Mononuclear cell (primary cell): ENCODE data around the gene ART3. TPM values are rescaled to one million over a fixed set of nuclear protein-coding genes. Genes with fewer than 3 reads are reported as not detected.

ENCODE experiments used
- H3K27me3 ChIP-seq: 2 replicates; pipeline ENCODE4 v1.6.0; 2011; ENCODE audit warnings: low read length, control low read depth; ENCODE audit not compliant: insufficient read depth
- H3K4me1 ChIP-seq: 2 replicates; pipeline ENCODE4 v1.5.1; 2011; ENCODE audit warnings: mild to moderate bottlenecking, low read length, control low read depth; ENCODE audit not compliant: insufficient read depth
- H3K4me3 ChIP-seq: 2 replicates; pipeline ENCODE4 v1.5.1; 2011; ENCODE audit warnings: mild to moderate bottlenecking, low read length, moderate library complexity
- H3K9me3 ChIP-seq: 2 replicates; pipeline ENCODE4 v1.5.1; 2011; ENCODE audit warnings: low read depth, mild to moderate bottlenecking, control low read depth, low read length
- total RNA-seq: library from RNA; depleted of rRNA; stranded (reverse); fragments of >200 nt; gene quantifications from one replicate; pipeline ENCODE4 v1.2.3, GENCODE V29; 2012

ART3 gene
- total RNA-seq, 1 donor, result not detected

DNA sequence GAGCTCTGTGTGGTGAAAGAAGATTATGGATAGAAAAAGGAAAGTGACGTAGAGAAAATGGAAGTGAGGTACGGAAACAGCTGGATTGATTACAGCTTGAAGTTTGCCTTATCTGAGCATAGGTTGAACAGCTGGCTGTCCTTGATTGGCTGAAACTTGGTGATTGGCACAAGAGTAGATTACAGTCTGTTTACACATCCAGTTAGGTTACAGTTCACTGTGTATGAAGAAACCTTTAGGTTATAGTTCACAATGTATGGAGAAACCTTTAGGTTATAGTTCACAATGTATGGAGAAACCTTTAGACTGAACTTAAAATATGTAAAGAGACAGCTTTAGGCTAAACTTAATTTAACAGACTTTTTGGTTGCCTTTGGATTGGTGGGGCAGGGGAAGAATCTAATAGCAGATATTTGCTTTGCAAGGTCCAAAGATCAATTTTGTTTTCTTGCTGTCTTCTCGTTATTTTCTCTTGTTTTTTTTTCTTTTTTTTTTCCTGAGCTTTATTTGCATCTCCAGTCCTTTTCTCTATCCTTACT, 15.6 kb upstream of the ART3 start:
- Histone ChIP-seq H3K9me3 (no peaks in the 10 kb centered on the region), H3K4me3 (no peak overlapping the region), H3K27me3 (no peaks in the 10 kb centered on the region), H3K4me1 (peaks cover 18% of the 10 kb centered on the region)

- H3K27me3 ChIP-seq, result no peaks in the 10 kb centered on the region
- no peaks in the 10 kb centered on the region for H3K9me3 ChIP-seq
- H3K4me3 ChIP-seq, result no peak overlapping the region
- H3K4me1 ChIP-seq, result peaks cover 15% of the 10 kb centered on the region
Observed at GRCh38 chr4:76059750-76060149, 14.8 kb upstream of the ART3 start.

DNA sequence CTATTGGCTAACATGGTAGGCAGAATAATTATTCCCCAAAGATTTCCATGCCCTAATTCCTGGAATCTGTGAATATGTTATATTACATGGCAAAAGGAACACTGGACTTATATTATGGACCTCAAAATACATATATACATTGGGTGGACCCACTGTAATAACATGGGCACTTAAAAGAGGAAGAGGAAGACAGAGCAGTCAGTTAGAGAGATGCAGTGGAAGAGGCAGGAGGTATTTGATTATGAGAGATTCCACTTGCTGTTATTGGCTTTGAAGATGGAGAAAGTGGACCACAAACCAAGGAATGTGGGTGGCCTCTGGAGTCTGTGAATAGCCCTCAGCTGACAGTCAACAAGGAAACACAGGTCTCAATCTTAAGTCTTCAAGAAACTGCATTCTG, 14.0 kb upstream of the ART3 start:
- no peak overlapping the region for H3K4me3 ChIP-seq

GRCh38 chr4:76061421-76061820, 13.1 kb upstream of the ART3 start:
- H3K27me3 ChIP-seq, result no peaks in the 10 kb centered on the region
- peaks cover 11% of the 10 kb centered on the region for H3K4me1 ChIP-seq
- H3K9me3 ChIP-seq, result no peaks in the 10 kb centered on the region
- no peak overlapping the region for H3K4me3 ChIP-seq

More for the DNA sequence above, 14.0 kb upstream of the ART3 start:
- H3K27me3 ChIP-seq, result no peaks in the 10 kb centered on the region
- peaks cover 11% of the 10 kb centered on the region for H3K4me1 ChIP-seq
- H3K9me3 ChIP-seq, result no peaks in the 10 kb centered on the region

DNA sequence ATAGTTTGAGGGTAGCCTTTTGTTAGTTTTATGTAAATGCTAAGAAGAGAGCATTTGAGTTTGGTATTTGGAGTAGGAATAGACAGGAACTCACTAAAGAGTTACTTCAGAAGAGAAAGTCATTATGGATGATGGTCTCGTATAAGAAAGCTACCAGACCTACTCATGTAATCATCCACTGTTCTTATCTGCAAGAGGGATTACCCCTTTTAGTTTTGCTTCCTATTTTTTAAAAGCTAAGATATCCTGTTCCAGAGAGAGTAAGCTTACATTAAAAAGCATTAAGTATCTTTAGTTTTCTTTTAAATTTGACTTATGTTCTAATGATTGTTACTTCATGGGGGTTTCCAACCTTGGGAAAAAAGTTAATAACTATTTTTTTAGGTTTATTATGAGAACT, 12.5 kb upstream of the ART3 start:
- no peaks in the 10 kb centered on the region for H3K27me3 ChIP-seq
- H3K9me3 ChIP-seq, result no peaks in the 10 kb centered on the region
- H3K4me1 ChIP-seq, result peaks cover 11% of the 10 kb centered on the region
- H3K4me3 ChIP-seq, result no peak overlapping the region

GRCh38 chr4:76066546-76066945, 8.0 kb upstream of the ART3 start:
- Histone ChIP-seq H3K4me1 (no peaks in the 10 kb centered on the region), H3K27me3 (no peaks in the 10 kb centered on the region), H3K9me3 (no peaks in the 10 kb centered on the region), H3K4me3 (no peak overlapping the region)

DNA sequence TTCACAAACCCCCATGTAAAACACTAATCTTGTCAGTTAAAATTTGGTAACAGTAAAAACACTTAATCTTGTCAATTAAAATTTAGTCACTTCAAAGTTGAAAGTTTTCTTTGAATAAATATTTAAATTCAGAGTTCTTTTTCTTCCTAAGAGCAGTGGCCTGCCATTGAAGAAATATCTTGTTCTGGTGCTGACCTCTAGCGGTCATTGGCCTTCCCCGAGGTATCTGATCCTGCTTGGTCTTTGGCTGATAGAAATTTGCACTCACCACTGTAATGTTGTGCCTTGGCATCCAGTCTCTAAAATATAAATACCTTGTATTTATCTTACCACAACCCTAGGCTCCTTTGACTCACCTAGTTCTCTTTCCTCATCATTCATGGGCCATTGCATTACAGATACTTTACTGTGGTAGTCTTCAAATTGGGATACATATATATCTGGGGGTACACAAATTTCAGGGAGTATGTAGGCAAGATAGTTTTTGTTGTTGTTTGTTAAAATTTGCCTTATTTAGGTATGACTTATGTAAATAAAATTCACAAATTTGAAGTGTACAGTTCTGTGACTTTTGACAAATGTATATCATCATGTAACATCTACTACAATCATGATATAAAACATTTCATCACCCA, 6.7 kb upstream of the ART3 start:
- H3K4me1 ChIP-seq, result no peaks in the 10 kb centered on the region
- H3K27me3 ChIP-seq, result no peaks in the 10 kb centered on the region
- no peaks in the 10 kb centered on the region for H3K9me3 ChIP-seq
- no peak overlapping the region for H3K4me3 ChIP-seq

GRCh38 chr4:76072760-76073159, 1.7 kb upstream of the ART3 start:
- Histone ChIP-seq H3K9me3 (no peaks in the 10 kb centered on the region), H3K27me3 (no peaks in the 10 kb centered on the region), H3K4me3 (no peak overlapping the region), H3K4me1 (no peaks in the 10 kb centered on the region)

DNA sequence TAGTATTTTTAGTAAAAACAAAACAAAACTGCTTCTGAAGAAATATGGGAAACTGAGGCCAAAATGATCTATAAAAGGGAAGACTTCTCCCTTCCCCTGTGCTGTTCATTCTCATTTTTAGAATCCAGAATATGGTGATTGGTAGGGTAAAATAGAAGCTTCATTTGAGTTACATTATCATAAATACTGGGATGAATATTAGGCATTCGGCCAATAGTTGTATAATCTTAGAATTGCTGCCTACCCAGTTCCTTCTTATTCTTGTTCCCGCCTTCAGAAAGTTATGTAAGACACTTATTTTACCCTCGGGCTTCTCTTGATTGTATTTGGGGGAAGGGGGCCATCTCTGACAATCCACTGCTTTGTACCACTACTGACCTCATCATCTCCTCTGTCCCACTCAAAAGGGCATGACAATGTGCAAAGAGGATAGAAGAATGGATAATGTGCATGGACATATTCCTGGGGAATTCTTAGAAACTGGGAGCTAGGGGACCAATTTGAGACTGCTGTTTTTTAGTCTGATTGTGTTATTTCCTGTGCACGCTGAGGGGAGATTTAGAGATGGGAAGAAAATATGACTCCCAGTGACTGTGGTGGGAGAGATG, 588 bp downstream of the ART3 start:
- Histone ChIP-seq H3K4me1 (no peaks in the 10 kb centered on the region), H3K4me3 (no peak overlapping the region), H3K27me3 (peaks cover 3% of the 10 kb centered on the region), H3K9me3 (no peaks in the 10 kb centered on the region)

GRCh38 chr4:76078033-76078613, 3.6 kb downstream of the ART3 start:
- Histone ChIP-seq H3K4me3 (no peak overlapping the region), H3K27me3 (peaks cover 3% of the 10 kb centered on the region), H3K9me3 (no peaks in the 10 kb centered on the region), H3K4me1 (no peaks in the 10 kb centered on the region)

- H3K4me1 ChIP-seq, result no peaks in the 10 kb centered on the region
- no peak overlapping the region for H3K4me3 ChIP-seq
- no peaks in the 10 kb centered on the region for H3K27me3 ChIP-seq
Observed at GRCh38 chr4:76083386-76083988, 9.0 kb downstream of the ART3 start.

DNA sequence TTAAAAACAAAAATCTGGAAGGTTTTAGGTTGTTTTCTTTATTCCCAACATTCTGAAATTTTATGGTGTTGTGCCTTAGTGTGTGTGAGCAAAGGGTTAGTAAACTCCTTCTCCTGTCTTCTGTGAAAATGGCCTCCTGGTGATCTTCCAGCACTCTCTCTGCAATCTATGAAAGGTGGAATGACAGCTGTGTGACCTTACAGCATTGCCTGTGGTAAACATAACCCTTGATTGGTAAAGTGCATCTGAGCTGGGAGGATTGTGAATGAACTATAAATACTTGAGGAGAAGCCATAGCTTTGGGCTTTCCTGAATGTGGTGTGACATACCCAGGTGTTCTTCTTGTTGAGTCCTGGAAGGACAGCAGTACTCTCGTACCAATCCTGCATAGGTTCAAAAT, 10.0 kb downstream of the ART3 start:
- H3K4me3 ChIP-seq, result no peak overlapping the region
- no peaks in the 10 kb centered on the region for H3K27me3 ChIP-seq
- H3K4me1 ChIP-seq, result peaks cover 5% of the 10 kb centered on the region
- H3K9me3 ChIP-seq, result no peaks in the 10 kb centered on the region

More at GRCh38 chr4:76083386-76083988, 9.0 kb downstream of the ART3 start:
- H3K9me3 ChIP-seq, result no peaks in the 10 kb centered on the region

GRCh38 chr4:76087007-76087769, 12.7 kb downstream of the ART3 start:
- no peaks in the 10 kb centered on the region for H3K9me3 ChIP-seq
- H3K4me1 ChIP-seq, result peaks cover 16% of the 10 kb centered on the region
- H3K4me3 ChIP-seq, result no peak overlapping the region
- H3K27me3 ChIP-seq, result no peaks in the 10 kb centered on the region

DNA sequence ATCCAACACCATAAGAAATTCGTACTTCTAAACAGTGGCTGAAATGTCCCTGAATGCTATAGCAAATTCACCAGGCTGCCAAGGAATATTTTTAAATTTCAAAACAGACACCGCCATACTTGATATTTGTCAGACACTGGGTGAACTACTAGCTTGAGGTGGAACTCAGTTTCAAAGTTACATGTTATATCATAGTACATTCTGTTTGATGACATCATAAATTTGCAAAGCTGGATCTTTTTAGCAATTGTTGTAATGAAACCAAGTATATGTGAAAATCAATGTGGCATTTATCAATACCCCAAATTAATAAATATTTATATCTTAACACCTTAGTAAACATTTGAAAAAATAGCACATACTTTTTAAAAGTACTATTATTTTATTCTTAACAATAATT, 14.2 kb downstream of the ART3 start:
- H3K27me3 ChIP-seq, result no peaks in the 10 kb centered on the region
- no peaks in the 10 kb centered on the region for H3K9me3 ChIP-seq
- H3K4me1 ChIP-seq, result peaks cover 16% of the 10 kb centered on the region
- no peak overlapping the region for H3K4me3 ChIP-seq

DNA sequence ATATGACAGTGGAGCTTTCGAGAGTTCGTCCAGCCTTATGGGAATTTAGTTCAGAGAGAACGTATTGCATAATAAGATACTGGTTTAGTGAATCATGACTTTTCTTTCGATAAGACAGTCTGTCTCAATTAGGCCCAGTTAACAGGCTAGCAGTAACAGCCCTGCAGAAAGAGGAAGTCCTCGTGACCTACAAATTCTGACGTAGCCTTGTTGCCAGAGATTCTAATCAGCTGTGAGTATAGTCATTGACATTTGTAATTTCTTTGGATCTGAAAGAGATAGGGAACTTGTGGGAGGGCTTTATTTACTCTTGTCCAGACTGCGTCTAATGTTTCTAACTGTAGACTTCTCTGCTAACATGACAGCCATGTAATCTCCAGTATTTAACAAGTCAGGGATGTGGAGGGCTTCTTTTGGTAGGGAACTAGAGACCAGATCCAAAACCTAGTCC, 15.8 kb downstream of the ART3 start:
- no peak overlapping the region for H3K4me3 ChIP-seq
- H3K4me1 ChIP-seq, result peaks cover 16% of the 10 kb centered on the region
- H3K27me3 ChIP-seq, result no peaks in the 10 kb centered on the region
- no peaks in the 10 kb centered on the region for H3K9me3 ChIP-seq
